Stimulated activated CD4-positive, alpha-beta T cell treated with anti-CD3 and anti-CD28 coated beads, Interleukin-1b, Interleukin-23, amount 100 ng/mL, for 4 hours (primary cell): ENCODE results near the gene AKT2.

Experiments
- DNase-seq, 2 donors: peaks; one replicate each; pipeline ENCODE4 v3.0.0-alpha.2; 2020; ENCODE audit warnings: low read depth in 2 of 2

The AKT2 gene

GRCh38 chr19:40190891-40191835, 94.0 kb downstream of the AKT2 start, which contains the start of gene MAP3K10:
Gene MAP3K10, plus strand, starts transcription at chr19:40191426. Its CDS starts 606 bp downstream, at chr19:40192032.
- peak; percentile 57 to 73 for DNase-seq

GRCh38 chr19:40184273-40184672, 100.9 kb downstream of the AKT2 start:
- DNase-seq = no peak
